22Rv1 (cell line): ENCODE measurements around the gene BSND.

Experiments
- H3K27ac ChIP-seq: fragments of 450-650 bp; 2 replicates; pipeline ENCODE4 v1.5.1; 2017
- CTCF ChIP-seq: fragments of 450-650 bp; IDR thresholded peaks from 2 replicates; pipeline ENCODE4 v1.5.1; 2017; ENCODE audit warnings: mild to moderate bottlenecking
- ZFX ChIP-seq: fragments of 450-650 bp; IDR thresholded peaks from 2 replicates; pipeline ENCODE4 v1.6.1; 2017; ENCODE audit warnings: antibody characterized with exemption, borderline replicate concordance

Gene BSND

GRCh38 chr1:54995013-54995760, 3.5 kb upstream of the BSND start:
- no peak for TF ChIP-seq CTCF
- TF ChIP-seq ZFX, result no peak
- no peak overlapping the region for H3K27ac ChIP-seq

- TF ChIP-seq CTCF, result no peak
- TF ChIP-seq ZFX, result no peak
- H3K27ac ChIP-seq, result no peak overlapping the region
Observed at GRCh38 chr1:54995835-54996234, 2.9 kb upstream of the BSND start.

GRCh38 chr1:54996359-54996868, 2.3 kb upstream of the BSND start:
- peak; percentile 91 for TF ChIP-seq CTCF
- no peak for TF ChIP-seq ZFX

GRCh38 chr1:54996869-54997710, 1.6 kb upstream of the BSND start:
- no peak overlapping the region for H3K27ac ChIP-seq
- no peak for TF ChIP-seq CTCF
- no peak for TF ChIP-seq ZFX

More at GRCh38 chr1:54996359-54996868, 2.3 kb upstream of the BSND start:
- H3K27ac ChIP-seq, result no peak overlapping the region

- no peak for TF ChIP-seq CTCF
- H3K27ac ChIP-seq, result no peak overlapping the region
Observed at GRCh38 chr1:54997711-54997986, 1.1 kb upstream of the BSND start.

- TF ChIP-seq CTCF (no peak), ZFX (no peak)
- no peak overlapping the region for H3K27ac ChIP-seq
Observed at GRCh38 chr1:54998100-54998499, 633 bp upstream of the BSND start.
